Myocyte (in vitro differentiated cells): ENCODE measurements around the gene BMPR1B. TPM values are rescaled to one million over a fixed set of nuclear protein-coding genes. Genes with fewer than 3 reads are reported as not detected.

Source experiments
- DNase-seq: peaks from one replicate; pipeline ENCODE4 v3.0.0-alpha.2; 2012; ENCODE audit warnings: low read depth
- total RNA-seq: library from RNA; depleted of rRNA; stranded (reverse); fragments of >200 nt; gene quantifications from 2 replicates; pipeline ENCODE4 v1.2.3, GENCODE V29; 2014

Gene BMPR1B
- total RNA-seq, 1 donor from 2014 or later = 9.8 TPM

GRCh38 chr4:94905511-94905910 is 147.8 kb downstream of the BMPR1B start:
- DNase-seq = no peak

DNA sequence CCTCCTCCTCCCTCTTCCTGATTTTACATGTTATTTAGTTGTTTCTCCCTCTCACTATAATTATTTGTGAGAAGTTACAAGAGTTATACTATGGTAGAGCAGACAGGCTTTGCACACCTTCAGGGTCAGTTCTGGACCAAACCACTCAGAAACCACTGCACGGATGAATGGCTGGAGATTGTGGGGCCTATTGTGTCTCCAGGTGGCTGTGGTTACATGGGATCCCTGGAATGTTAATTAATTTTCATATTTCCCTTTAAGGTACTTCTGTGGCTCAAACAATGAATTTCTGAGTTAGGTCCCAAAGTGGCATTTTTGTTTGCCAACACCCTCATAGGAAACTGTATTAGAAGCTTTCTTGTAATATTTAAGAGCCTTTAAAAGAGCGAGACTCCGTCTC is 151.9 kb downstream of the BMPR1B start:
- DNase-seq = no peak

GRCh38 chr4:94911106-94911505 is 153.4 kb downstream of the BMPR1B start:
- no peak for DNase-seq

GRCh38 chr4:94912606-94913005 is 154.9 kb downstream of the BMPR1B start:
- no peak for DNase-seq

DNA sequence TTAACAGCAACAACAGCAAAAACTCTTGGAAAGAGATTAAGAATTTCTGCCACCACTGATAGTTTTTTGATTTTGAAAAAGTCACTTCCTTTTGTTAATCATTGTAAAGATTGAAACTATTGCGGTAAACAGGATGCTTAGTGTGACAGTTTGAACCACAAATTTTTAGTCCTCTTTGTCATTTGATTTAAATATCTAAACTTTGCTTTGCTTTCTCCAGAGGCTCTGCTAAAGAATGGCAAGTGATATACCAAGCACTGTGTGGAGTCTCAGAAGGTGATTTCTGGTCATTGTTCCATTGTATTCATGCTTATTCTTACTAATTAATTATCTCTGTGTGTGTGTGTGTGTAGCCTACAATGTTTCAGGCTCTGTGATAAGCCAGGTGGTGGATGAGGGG is 155.6 kb downstream of the BMPR1B start:
- DNase-seq = no peak

- DNase-seq = no peak
Observed at GRCh38 chr4:94917146-94917545, 159.4 kb downstream of the BMPR1B start.

GRCh38 chr4:94918543-94918942 is 160.8 kb downstream of the BMPR1B start:
- DNase-seq = no peak

GRCh38 chr4:94920369-94920768 is 162.6 kb downstream of the BMPR1B start:
- peak; percentile 35 for DNase-seq

DNA sequence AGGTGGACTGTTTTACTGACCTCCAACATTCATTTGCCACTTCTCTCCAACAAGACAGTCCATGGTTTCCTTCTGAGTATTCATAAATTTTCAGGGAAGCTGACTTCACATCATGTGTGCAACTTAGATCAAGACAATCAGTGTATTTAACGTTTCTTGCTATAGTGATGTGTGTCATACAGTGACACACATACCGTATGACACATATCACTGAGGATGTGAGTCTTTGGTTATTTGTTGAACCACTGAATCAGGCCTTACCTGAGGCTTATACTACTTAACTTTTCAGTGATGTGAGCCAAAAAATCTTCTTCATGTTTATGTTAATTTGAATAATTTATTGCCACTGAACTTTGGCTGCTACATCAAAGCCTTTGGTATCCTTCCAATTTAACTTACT is 166.8 kb downstream of the BMPR1B start:
- DNase-seq = no peak

DNA sequence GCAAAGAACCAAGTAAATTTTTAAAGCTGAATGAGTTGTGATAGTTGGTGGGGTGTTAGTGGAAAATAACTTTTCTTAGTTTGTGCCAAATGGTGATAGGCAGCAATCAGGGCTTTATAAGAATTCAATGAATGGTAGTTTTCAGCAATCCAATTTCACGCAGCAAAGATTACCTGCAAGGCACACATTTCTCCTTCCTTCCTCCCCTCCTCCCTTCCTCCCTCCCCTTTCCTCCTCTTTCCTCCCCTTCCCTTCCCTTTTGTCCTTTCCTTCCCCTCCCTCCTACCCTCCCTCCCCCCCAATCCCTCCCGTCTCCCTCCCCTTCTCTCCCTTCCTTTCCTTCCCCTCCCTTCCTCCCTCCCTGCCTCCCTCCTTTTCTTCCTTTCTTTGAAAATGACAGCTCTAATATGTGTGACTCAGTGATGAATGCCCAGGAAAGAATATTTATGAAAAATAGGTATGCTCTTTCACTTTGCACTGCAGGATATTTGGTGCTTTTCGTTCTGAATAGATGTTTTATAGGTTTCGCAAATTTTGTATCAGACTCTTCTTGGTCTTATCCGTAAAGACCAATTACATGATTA is 168.1 kb downstream of the BMPR1B start:
- DNase-seq = no peak

DNA sequence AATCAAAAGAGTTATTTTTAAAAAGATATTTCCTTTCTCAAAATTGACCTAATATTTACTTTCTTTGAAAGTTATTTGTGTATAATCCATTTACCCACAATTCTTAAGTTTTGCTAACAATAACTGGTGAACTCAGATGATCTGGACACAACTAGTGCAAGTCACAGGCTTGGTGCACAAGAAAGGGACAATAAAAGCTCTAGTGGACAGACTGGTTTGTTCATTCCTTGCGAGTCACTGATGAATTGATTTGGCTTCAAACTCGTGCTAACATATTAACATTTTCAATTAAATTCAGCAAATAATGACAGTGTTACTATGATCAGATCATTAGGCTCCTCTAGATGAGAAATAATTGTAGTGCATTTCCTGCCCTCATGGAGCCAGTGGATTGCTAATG is 169.2 kb downstream of the BMPR1B start:
- DNase-seq = no peak

- DNase-seq = no peak
Observed at GRCh38 chr4:94927696-94928095, 169.9 kb downstream of the BMPR1B start.

DNA sequence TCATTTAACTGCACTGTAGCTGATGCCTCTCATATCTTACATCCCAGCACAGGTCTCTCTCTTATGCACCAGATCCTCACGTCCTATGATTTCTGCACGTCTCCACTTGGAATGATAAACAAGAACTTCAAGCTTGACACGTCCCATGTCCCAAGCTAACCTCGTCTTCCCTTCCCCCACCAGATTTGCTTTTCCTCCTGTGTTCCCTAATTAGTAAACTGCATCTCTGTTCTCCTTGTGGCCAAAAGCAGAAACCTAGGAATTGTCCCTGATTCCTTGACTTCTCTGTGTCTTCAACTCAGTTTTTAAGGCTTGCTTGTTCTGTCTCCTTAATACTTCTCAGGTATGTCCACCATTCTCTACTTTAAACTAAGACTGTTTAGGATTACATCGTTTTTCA is 171.9 kb downstream of the BMPR1B start:
- no peak for DNase-seq

DNA sequence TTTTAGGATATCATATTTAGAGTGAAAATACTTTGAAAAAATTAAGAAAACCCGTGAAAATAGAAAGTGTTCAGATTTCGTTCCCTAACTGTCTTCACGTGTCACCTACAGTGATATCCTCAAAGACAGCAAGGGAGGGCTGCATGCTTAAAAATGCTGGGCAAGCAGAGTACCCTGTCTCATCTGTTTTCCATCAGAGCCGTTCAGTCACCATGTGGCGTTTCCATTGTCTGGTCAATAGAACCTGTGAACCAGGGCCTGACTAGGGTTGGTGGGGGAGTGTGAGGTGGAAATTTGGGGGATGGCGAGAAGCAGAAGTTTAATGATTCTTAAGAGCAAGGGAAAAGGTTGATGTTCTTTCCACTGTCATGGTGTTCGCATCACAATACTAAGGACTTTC is 173.9 kb downstream of the BMPR1B start:
- DNase-seq = no peak

GRCh38 chr4:94932366-94932765 is 174.6 kb downstream of the BMPR1B start:
- DNase-seq = no peak

DNA sequence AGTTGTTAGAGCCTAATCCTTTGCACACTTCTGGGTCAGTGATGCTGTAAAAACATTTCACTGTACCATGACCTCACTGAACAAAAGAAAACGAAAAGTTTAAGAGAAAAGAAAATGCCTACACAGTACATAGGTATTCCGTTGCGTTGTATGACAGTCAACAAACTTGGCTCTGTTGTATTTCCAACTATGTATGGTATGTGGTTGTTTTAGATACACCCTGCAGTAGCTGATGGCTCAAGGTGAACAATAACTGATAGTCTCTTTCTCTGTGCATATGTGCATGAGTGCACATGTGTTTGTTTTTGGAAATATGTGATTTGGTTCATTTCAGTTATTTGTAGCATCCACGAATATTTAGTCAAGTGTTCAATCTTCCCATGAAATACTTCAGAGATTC is 176.0 kb downstream of the BMPR1B start:
- no peak for DNase-seq

GRCh38 chr4:94934201-94934600 is 176.4 kb downstream of the BMPR1B start:
- DNase-seq = no peak

DNA sequence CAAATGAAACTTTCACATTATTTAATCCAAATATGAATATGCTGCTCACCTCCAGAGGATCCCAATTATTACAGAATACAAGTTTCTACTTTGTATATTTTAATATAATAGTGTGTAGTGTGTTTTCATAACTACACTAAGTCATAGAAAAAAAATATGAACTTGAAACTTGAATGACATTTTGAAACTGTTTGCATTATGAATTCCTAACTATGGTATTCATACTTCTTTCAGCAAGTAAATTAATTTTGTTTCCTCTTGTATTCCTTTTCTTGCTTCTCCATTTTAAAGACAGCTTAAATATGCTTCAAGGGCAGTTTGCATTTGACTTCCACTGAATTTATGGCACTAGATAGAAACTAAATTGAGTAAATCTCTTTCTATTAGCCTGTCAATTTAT is 177.1 kb downstream of the BMPR1B start:
- DNase-seq = no peak

- no peak for DNase-seq
Observed at GRCh38 chr4:94936854-94937253, 179.1 kb downstream of the BMPR1B start.

DNA sequence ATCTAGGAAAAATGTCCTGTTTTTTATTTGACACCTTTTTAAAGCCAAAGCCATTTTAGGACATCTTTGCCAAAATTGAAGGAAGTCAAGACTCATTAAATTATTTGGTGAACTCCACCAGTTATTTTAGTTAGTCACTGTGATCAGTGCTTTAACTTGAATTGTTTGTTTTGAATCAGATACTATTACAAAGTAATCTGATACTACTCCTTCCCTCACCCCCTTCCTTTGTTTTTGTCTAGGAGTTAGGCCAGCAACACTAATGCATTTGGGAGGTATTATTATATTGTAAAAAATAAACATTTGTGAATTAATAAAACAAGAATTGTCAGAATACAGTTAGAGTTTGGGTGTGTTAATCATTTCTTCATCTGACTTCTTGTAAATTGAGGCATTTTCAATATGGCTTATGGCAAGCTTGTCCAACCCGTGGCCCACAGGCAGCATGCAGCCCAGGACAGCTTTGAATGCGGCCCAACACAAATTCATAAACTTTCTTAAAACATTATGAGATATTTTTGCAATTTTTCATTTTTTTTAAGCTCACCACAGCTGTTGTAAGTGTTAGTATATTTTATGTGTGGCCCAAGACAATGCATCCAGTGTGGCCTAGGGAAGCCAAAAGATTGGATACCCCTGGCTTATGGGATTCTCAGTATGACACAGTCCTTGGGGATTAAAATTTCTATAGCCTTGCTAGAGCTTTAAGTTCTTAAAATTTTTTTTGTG is 182.2 kb downstream of the BMPR1B start:
- peak; percentile 31 for DNase-seq

GRCh38 chr4:94940520-94940908 is 182.8 kb downstream of the BMPR1B start:
- DNase-seq = no peak

DNA sequence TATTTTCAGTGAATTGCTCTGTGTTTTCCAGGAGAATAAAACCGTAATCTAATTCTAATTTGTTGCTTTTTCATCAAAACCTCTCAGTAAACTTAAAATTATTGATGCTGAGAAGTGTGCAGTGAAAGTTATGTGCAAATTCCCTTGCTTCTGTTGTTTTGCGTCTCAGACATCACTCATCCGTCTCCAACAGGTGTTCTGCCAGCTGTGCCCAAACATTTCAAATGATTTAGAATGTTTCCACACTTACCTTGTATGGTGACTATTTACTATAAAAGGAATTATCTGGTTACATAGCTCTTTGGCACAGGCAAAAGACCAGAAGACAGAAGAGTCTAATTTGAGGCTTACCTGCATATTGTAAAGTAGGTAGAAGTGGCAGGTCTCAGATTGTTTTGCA is 184.0 kb downstream of the BMPR1B start:
- peak; percentile 26 for DNase-seq

GRCh38 chr4:94944726-94945125 is 187.0 kb downstream of the BMPR1B start:
- DNase-seq = no peak
